GM12891 (cell line): ENCODE measurements around the gene C3orf49. TPM values are rescaled to one million over a fixed set of nuclear protein-coding genes. Genes with fewer than 3 reads are reported as not detected.

Source experiments
- DNase-seq: peaks from one replicate; pipeline ENCODE4 v3.0.0; 2011; ENCODE audit warnings: low spot score; ENCODE audit not compliant: insufficient read length
- FAIRE-seq: peaks from 2 replicates; lab custom pipeline; 2011; peaks lifted over from hg19 to GRCh38; lab: Jason Lieb, UNC
- PAX5 ChIP-seq: IDR thresholded peaks from 2 replicates; pipeline ENCODE4 v1.6.1; 2011; ENCODE audit warnings: low read length, moderate library complexity, mild to moderate bottlenecking; ENCODE audit not compliant: insufficient read depth, severe bottlenecking
- POLR2A ChIP-seq: IDR thresholded peaks from 2 replicates; pipeline ENCODE4 v1.6.1; 2011; ENCODE audit warnings: low read depth, low read length, control low read depth
- POLR2AphosphoS5 ChIP-seq: IDR thresholded peaks from 2 replicates; pipeline ENCODE4 v1.6.1; 2011; ENCODE audit warnings: low read depth, low read length, control low read depth
- POU2F2 ChIP-seq: IDR thresholded peaks from 2 replicates; pipeline ENCODE4 v1.6.1; 2011; ENCODE audit warnings: low read depth, mild to moderate bottlenecking, control low read depth, low read length, moderate library complexity
- SPI1 ChIP-seq: IDR thresholded peaks from 2 replicates; pipeline ENCODE4 v1.6.1; 2011; ENCODE audit warnings: low read depth, low read length, control low read depth
- TAF1 ChIP-seq: IDR thresholded peaks from 2 replicates; pipeline ENCODE4 v1.6.1; 2011; ENCODE audit warnings: low read depth, low read length, control low read depth
- polyA plus RNA-seq: library from polyadenylated mRNA; unstranded; fragments of >200 nt; gene quantifications from one replicate; pipeline ENCODE4 v1.2.1, GENCODE V29; 2012; ENCODE audit warnings: low read depth, missing spikeins, inconsistent platforms; ENCODE audit not compliant: missing spikeins

The C3orf49 gene, protein sequence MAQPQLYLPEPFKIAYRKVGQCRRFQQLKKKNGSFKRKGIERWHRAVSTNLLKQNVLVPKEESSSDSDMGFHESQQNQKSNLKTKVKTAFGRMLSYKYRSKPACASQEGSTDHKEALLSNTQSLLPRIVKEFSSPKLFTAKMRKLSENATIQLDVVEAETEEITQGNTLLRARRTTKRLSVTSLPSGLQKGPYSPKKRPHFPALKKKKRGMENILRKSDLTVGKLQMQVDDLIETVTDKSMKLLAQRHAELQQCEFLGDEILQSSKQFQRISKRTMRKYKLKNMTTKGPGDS
- not detected for polyA plus RNA-seq

DNA sequence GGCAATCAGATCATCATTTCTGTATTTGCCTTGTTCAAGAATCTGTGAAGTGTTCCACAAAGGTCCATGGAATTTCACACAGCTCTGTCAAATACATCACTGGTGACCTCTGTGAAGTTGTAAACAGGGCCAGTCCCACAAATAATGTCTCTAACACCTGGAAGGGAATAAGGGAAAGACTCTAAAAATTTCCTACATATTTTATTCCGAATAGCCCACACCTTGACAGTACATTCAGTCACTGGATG is at the start of gene C3orf49:
TSS of gene C3orf49 (plus strand) at position 149 of the 248 bp plus-strand sequence. CDS start 173 bp downstream, outside the sequence.
- DNase-seq (no peak), FAIRE-seq (no peak)
- no peak for TF ChIP-seq SPI1
- no peak for TF ChIP-seq POLR2AphosphoS5
- TF ChIP-seq PAX5: no peak
- TF ChIP-seq TAF1: no peak
- TF ChIP-seq POLR2A: no peak
- no peak for TF ChIP-seq POU2F2

- no peak for DNase-seq
- FAIRE-seq: no peak
- TF ChIP-seq TAF1 (no peak), POLR2A (no peak), PAX5 (no peak), SPI1 (no peak), POLR2AphosphoS5 (no peak), POU2F2 (no peak)
Observed at GRCh38 chr3:63774781-63775180, 44.3 kb upstream of the C3orf49 start.

GRCh38 chr3:63779227-63779626 is 39.9 kb upstream of the C3orf49 start:
- DNase-seq: no peak
- TF ChIP-seq SPI1 (no peak), POLR2A (no peak), POU2F2 (no peak), POLR2AphosphoS5 (no peak), TAF1 (no peak), PAX5 (no peak)
- FAIRE-seq: no peak

DNA sequence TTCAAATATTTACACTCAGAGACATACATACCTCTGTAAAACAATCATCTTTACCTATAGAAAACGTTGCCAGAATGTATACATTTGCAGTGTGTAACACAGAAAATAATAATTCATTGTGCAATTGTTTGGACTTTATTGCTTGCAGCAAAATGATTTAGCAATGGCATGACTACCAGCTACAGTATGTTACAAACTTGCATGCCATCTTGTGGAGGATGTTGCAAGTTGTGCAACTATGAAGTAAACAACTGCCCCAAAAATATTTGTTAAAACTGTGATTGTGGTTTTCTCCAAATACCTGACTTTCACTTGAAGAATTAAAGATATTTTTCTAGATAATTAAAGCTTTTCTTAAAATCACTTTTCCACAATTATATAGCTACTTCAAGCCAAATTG is 27.1 kb upstream of the C3orf49 start:
- no peak for TF ChIP-seq PAX5
- no peak for TF ChIP-seq SPI1
- TF ChIP-seq POLR2A: no peak
- TF ChIP-seq POLR2AphosphoS5: no peak
- TF ChIP-seq TAF1: no peak
- no peak for TF ChIP-seq POU2F2
- FAIRE-seq: no peak
- DNase-seq: no peak

- TF ChIP-seq PAX5: no peak
- TF ChIP-seq SPI1: no peak
- TF ChIP-seq POLR2AphosphoS5: no peak
- no peak for TF ChIP-seq POU2F2
- no peak for TF ChIP-seq TAF1
- TF ChIP-seq POLR2A: no peak
- FAIRE-seq (no peak), DNase-seq (no peak)
Observed at GRCh38 chr3:63795438-63795837, 23.7 kb upstream of the C3orf49 start.

DNA sequence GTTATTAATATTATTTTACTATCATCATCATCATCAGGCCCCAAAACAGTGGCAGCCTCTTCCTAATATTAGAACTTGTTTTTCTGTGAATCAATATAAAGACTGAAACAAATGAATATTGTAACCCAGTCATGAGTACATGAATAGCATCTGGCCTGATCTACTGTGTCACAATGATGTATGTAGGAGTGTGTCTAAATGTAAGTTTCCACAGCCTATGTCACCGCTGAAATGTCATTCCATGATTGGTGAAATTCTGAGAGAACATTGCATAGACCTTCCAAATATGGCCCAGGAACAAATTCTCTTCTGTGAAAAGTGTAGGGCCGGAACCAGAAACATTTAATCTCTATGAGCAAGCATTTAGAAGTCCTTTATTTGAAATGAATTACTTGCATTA is 20.6 kb upstream of the C3orf49 start:
- DNase-seq: no peak
- no peak for FAIRE-seq
- no peak for TF ChIP-seq POU2F2
- TF ChIP-seq PAX5: no peak
- no peak for TF ChIP-seq POLR2A
- TF ChIP-seq SPI1: no peak
- no peak for TF ChIP-seq TAF1
- no peak for TF ChIP-seq POLR2AphosphoS5

DNA sequence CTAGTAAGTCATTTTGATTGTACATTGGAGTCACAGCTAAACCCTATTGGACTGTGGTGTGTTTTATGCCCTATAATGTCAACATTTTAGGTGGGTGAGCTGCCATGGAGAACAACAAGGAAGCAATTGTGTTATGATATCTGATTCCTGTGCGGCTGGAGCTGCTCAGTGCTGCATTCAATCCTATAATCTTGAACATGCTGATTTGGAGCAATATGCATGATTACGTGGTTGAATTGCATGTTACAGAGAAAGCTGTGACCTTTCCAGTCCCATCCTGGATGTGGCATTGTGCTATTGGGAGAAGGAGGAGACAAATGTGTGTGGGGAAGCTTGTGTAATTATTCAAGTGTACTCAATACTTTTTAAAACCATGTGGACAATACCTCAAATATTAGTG is 20.1 kb upstream of the C3orf49 start:
- FAIRE-seq (no peak), DNase-seq (no peak)
- TF ChIP-seq PAX5 (no peak), POLR2AphosphoS5 (no peak), TAF1 (no peak), SPI1 (no peak), POU2F2 (no peak), POLR2A (no peak)

DNA sequence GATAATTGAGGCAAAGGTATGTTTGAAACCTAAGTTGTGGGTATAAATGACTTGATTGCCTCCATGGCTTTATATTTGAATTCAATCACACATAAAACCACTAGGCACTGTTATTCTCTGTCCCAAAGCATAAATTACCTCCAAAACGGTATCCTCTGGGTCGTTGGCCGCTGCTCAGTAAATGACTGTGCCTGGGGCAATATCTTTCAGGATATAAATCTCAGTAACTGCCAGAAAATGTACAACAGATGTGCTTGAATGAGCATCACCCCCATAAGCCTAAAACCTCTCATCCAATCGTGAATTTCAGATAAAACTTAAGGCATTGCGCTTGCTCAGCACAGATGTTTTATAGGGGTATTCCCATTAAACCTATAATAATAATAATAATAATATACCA is 19.0 kb upstream of the C3orf49 start:
- TF ChIP-seq TAF1 (no peak), POU2F2 (no peak), SPI1 (no peak), POLR2AphosphoS5 (no peak)
- FAIRE-seq (no peak), DNase-seq (no peak)

DNA sequence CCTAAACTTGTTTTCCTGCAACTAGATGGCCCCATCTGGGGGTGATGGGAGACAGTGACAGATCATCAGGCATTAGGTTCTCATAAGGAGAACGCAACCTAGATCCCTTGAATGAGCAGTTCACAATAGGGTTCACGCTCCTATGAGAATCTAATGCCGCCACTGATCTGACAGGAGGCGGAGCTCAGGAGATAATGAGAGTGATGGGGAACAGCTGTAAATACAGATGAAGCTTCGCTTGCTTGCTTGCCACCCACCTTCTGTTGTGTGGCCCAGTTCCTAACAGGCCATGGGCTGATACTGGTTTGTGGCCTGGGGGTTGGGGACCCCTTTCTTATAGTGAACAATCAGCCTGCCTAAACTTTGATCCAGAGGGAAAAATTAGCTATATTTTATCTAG is 15.2 kb upstream of the C3orf49 start:
- FAIRE-seq (no peak), DNase-seq (no peak)
- TF ChIP-seq TAF1: no peak

DNA sequence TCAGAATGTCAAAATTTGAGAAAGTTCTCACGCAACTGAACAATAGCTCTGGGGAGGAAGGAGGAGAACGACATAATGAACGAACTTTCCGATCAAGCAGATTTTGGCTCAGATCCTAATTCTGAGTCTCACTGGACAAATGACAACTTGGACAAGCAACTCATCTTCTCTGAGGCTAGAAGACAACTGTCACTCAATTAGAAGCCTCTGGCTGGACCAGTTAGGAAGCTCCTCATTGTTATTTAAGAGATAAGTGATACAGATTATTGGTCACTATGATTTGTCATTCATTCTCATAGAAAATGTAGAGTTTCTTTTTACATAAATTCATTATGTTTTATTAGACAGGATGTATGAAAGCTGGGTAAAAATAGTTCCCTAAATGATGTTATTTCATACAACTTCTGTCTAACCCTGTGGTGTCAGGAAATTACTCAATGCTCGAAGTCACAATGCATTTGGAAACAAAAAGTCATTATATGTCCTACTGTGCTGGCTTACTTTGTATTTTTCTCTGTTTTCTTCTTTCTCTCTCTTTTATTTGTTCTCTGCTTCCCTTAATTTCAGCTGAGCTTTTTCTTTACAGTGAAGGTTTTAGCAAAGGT is 11.0 kb upstream of the C3orf49 start:
- FAIRE-seq: no peak
- DNase-seq: no peak
- TF ChIP-seq TAF1 (no peak), POU2F2 (no peak), POLR2AphosphoS5 (no peak), PAX5 (no peak), SPI1 (no peak), POLR2A (no peak)
